ENCODE results near the gene LCE1A. TPM values are rescaled to one million over a fixed set of nuclear protein-coding genes. Genes with fewer than 3 reads are reported as not detected.

Gene LCE1A
- total RNA-seq, 1 experiment from 2014 or later = not detected

DNA sequence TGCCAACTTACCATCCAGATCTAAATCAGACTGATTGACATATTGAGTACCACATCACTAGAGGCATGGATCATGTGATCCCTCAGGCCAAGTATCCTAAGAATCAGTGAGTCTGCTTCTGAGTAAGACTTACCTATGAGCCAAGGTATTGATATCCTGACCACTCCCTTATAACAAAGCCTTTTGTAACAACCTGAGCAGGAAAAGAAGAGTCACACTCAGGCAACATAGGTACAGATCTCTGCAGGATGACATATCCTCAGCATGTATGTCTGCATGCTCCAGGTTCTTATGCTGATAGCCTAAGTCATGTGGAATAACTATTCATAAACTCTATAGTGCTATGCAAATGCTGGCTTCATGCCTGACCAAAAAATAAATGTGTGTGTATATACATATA is 2.3 kb upstream of the LCE1A start:
- intact Hi-C loops (cut with micrococcal nuclease; ENCODE audit: unreplicated experiment) = no loop called here
- Histone ChIP-seq H3K4me2 (no peak overlapping the region), H2AFZ (no peak overlapping the region), H3K27me3 (ENCODE audit: insufficient read depth, low read depth) (peaks cover 26% of the 10 kb centered on the region; the same call in 1 of the 2 replicates), H3K9me3 (ENCODE audit: insufficient read depth, low read depth) (no peaks in the 10 kb centered on the region), H3K79me2 (ENCODE audit: low read depth) (no peaks in the 10 kb centered on the region), H3K4me3 (no peak overlapping the region), H4K20me1 (ENCODE audit: insufficient read depth) (0 out of 2 replicates have a peak, but pooled peaks cover 3% of the 10 kb centered on the region), H3F3A (ENCODE audit: insufficient read depth, low read depth) (no peaks in the 10 kb centered on the region), H3K27ac (no peak overlapping the region), H3K4me1 (replicated peaks; ENCODE audit: insufficient read depth) (no peaks in the 10 kb centered on the region), H3K9me2 (ENCODE audit: insufficient read depth) (no peaks in the 10 kb centered on the region), H3K36me3 (ENCODE audit: low read depth) (no peaks in the 10 kb centered on the region)
- ChIA-PET POLR2A (ENCODE audit: unreplicated experiment) (no interaction called here), CTCF (no interaction called here)
- DNase-seq = no peak
- no peak for TF ChIP-seq EZH2 (IDR thresholded peaks at IDR 0.05; ENCODE audit: low read depth)
- TF ChIP-seq, protein P1, sequence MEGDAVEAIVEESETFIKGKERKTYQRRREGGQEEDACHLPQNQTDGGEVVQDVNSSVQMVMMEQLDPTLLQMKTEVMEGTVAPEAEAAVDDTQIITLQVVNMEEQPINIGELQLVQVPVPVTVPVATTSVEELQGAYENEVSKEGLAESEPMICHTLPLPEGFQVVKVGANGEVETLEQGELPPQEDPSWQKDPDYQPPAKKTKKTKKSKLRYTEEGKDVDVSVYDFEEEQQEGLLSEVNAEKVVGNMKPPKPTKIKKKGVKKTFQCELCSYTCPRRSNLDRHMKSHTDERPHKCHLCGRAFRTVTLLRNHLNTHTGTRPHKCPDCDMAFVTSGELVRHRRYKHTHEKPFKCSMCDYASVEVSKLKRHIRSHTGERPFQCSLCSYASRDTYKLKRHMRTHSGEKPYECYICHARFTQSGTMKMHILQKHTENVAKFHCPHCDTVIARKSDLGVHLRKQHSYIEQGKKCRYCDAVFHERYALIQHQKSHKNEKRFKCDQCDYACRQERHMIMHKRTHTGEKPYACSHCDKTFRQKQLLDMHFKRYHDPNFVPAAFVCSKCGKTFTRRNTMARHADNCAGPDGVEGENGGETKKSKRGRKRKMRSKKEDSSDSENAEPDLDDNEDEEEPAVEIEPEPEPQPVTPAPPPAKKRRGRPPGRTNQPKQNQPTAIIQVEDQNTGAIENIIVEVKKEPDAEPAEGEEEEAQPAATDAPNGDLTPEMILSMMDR (conservative IDR thresholded peaks at IDR 0.05) = no peak
- BruUV-seq (replicated peaks) = no TSS peak

DNA sequence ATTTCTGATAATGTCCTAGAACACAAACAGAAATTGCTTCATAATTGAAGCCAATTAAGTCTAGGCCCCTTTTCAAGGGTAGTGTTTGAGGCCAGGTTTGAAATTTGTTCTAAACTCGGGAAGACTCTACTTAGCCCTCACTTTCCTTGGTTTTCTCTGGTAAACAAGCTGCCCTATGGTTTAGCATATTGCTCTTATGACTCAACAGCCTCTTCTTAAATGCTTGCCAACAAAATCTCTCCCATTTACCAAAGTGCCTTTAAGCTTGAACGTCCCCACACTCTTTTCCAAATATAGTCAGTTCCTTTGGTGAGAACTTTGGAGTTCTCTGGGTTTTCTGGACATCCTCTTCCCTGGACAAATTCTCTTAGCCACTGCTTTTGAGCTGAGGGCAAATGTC is 9.6 kb downstream of the LCE1A start:
- H3K4me1 ChIP-seq (replicated peaks; ENCODE audit: insufficient read depth) = no peaks in the 10 kb centered on the region
- H3K27ac ChIP-seq = no peak overlapping the region
- peaks cover 25% of the 10 kb centered on the region for H3K27me3 ChIP-seq (ENCODE audit: insufficient read depth, low read depth)
- POLR2A ChIA-PET (ENCODE audit: unreplicated experiment) = no interaction called here
- H2AFZ ChIP-seq = no peak overlapping the region
- H3K9me3 ChIP-seq (ENCODE audit: insufficient read depth, low read depth) = no peaks in the 10 kb centered on the region
- CTCF ChIA-PET = no interaction called here
- intact Hi-C loops (cut with micrococcal nuclease; ENCODE audit: unreplicated experiment) = no loop called here
- H4K20me1 ChIP-seq (ENCODE audit: insufficient read depth) = no peaks in the 10 kb centered on the region
- H3F3A ChIP-seq (ENCODE audit: insufficient read depth, low read depth) = no peaks in the 10 kb centered on the region
- no peak overlapping the region for H3K4me2 ChIP-seq
- no peaks in the 10 kb centered on the region for H3K36me3 ChIP-seq (ENCODE audit: low read depth)
- no peak overlapping the region for H3K4me3 ChIP-seq
- no peaks in the 10 kb centered on the region for H3K9me2 ChIP-seq (ENCODE audit: insufficient read depth)
- no peaks in the 10 kb centered on the region for H3K79me2 ChIP-seq (ENCODE audit: low read depth)
- DNase-seq = no peak
- TF ChIP-seq, protein P1 (conservative IDR thresholded peaks at IDR 0.05) = no peak
- no peak for TF ChIP-seq EZH2 (IDR thresholded peaks at IDR 0.05; ENCODE audit: low read depth)
- BruUV-seq (replicated peaks) = no TSS peak

DNA sequence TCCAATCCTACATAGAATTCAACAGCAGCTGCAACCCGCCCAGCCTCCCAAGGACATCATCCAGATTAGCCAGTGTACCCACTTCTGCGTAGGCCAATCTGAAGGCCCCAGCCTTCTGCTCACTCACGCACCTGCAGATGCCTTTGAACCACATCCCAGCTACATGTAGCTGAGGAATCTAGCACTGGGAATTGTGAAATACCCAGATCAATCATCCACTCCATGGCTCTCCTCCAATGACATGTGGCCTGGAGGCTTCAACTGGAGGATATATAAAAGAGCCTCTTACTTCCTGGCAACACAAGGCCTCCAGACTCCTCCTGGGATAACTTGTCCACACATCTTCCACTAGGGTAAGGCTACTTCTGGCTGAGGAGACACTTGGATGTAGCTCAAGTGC is 15.3 kb downstream of the LCE1A start, which contains the start of gene LCE6A:
TSS of gene LCE6A (plus strand) at position 301 of the 400 bp plus-strand sequence. CDS start 665 bp downstream, outside the sequence.
- no peak within 1 kb of the TSS for H3K27ac ChIP-seq
- POLR2A ChIA-PET (ENCODE audit: unreplicated experiment) = no interaction called here
- no peaks in the 10 kb centered on the region for H3K36me3 ChIP-seq (ENCODE audit: low read depth)
- no peak within 1 kb of the TSS for H3K4me3 ChIP-seq
- intact Hi-C loops (cut with micrococcal nuclease; ENCODE audit: unreplicated experiment) = no loop called here
- BruUV-seq (replicated peaks) = no TSS peak
- no peak within 1 kb of the TSS for H3K4me2 ChIP-seq
- H3K9me2 ChIP-seq (ENCODE audit: insufficient read depth) = peaks cover 4% of the 10 kb centered on the region; the same call in 1 of the 2 replicates
- TF ChIP-seq EZH2 (IDR thresholded peaks at IDR 0.05; ENCODE audit: low read depth) = no peak
- TF ChIP-seq, protein P1 (conservative IDR thresholded peaks at IDR 0.05) = no peak
- no peaks in the 10 kb centered on the region for H4K20me1 ChIP-seq (ENCODE audit: insufficient read depth)
- no peaks in the 10 kb centered on the region for H3K4me1 ChIP-seq (replicated peaks; ENCODE audit: insufficient read depth)
- peaks cover 4% of the 10 kb centered on the region; the same call in 1 of the 2 replicates for H3K27me3 ChIP-seq (ENCODE audit: insufficient read depth, low read depth)
- no peak within 1 kb of the TSS for H2AFZ ChIP-seq
- DNase-seq = no peak
- no peaks in the 10 kb centered on the region for H3K9me3 ChIP-seq (ENCODE audit: insufficient read depth, low read depth)
- CTCF ChIA-PET = no interaction called here
- H3K79me2 ChIP-seq (ENCODE audit: low read depth) = no peaks in the 10 kb centered on the region
- H3F3A ChIP-seq (ENCODE audit: insufficient read depth, low read depth) = no peaks in the 10 kb centered on the region
